Measurements from ENCODE around the gene RAD54L. TPM values are rescaled to one million over a fixed set of nuclear protein-coding genes. Genes with fewer than 3 reads are reported as not detected.
A peak's percentile ranks its signal among the peaks of the same experiment; 100 is the strongest.

The RAD54L gene
- total RNA-seq (ENCODE audit: low replicate concordance), result 22.2 and 38.2 TPM in 2 replicates

- peaks cover 28% of the 10 kb centered on the region for H3K79me2 ChIP-seq (ENCODE audit: low read depth)
These were observed at the start of gene RAD54L for GRCh38 chr1:46247436-46248121. Gene RAD54L, plus strand, starts transcription at chr1:46247763. Its CDS starts 643 bp downstream, at chr1:46248406.

GRCh38 chr1:46197964-46198811 is 49.4 kb upstream of the RAD54L start, which contains the start of gene POMGNT1:
Gene POMGNT1, minus strand, starts transcription at chr1:46198434. Its CDS starts 613 bp downstream, at chr1:46197821.
- H3K27ac ChIP-seq, result no peak within 1 kb of the TSS
- peak within 1 kb of the TSS; percentile 98 for H2AFZ ChIP-seq (replicated peaks)
- H3K9ac ChIP-seq, result peak within 1 kb of the TSS; percentile 72
- H3K4me2 ChIP-seq, result peak within 1 kb of the TSS; percentile 98
- no peaks in the 10 kb centered on the region for H3K9me3 ChIP-seq (ENCODE audit: low read depth)
- H3K27ac Mint-ChIP-seq, result peak within 1 kb of the TSS; percentile 72
- peak within 1 kb of the TSS; percentile 89 for H3K4me3 ChIP-seq
- H3K9me3 Mint-ChIP-seq, result no peaks in the 10 kb centered on the region
- H4K20me1 ChIP-seq (ENCODE audit: low read depth), result peaks cover 5% of the 10 kb centered on the region
- peak; percentile 89 for DNase-seq (ENCODE audit: low spot score)
- peaks cover 21% of the 10 kb centered on the region for H3K4me1 Mint-ChIP-seq
- H3K36me3 ChIP-seq, result no peaks in the 10 kb centered on the region
- H3K27me3 ChIP-seq, result peaks cover 4% of the 10 kb centered on the region
- peaks cover 4% of the 10 kb centered on the region for H3K36me3 Mint-ChIP-seq
- TF ChIP-seq EZH2 (IDR thresholded peaks at IDR 0.05) (no peak), EZH2phosphoT487 (IDR thresholded peaks at IDR 0.05) (no peak)
- TF ChIP-seq, protein P1, sequence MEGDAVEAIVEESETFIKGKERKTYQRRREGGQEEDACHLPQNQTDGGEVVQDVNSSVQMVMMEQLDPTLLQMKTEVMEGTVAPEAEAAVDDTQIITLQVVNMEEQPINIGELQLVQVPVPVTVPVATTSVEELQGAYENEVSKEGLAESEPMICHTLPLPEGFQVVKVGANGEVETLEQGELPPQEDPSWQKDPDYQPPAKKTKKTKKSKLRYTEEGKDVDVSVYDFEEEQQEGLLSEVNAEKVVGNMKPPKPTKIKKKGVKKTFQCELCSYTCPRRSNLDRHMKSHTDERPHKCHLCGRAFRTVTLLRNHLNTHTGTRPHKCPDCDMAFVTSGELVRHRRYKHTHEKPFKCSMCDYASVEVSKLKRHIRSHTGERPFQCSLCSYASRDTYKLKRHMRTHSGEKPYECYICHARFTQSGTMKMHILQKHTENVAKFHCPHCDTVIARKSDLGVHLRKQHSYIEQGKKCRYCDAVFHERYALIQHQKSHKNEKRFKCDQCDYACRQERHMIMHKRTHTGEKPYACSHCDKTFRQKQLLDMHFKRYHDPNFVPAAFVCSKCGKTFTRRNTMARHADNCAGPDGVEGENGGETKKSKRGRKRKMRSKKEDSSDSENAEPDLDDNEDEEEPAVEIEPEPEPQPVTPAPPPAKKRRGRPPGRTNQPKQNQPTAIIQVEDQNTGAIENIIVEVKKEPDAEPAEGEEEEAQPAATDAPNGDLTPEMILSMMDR (IDR thresholded peaks at IDR 0.05), result peak; percentile 24
- H3K4me1 ChIP-seq, result peaks cover 7% of the 10 kb centered on the region
- H3K27me3 Mint-ChIP-seq (ENCODE audit: insufficient read depth, low read depth), result peaks cover 3% of the 10 kb centered on the region
- H3K79me2 ChIP-seq (ENCODE audit: low read depth), result peaks cover 11% of the 10 kb centered on the region
- peaks cover 26% of the 10 kb centered on the region for H3F3A ChIP-seq (ENCODE audit: low read depth)
- H3K4me3 Mint-ChIP-seq, result peak within 1 kb of the TSS; percentile 88

More at GRCh38 chr1:46247436-46248121, at the start of gene RAD54L:
- H3K27me3 Mint-ChIP-seq (ENCODE audit: insufficient read depth, low read depth), result no peaks in the 10 kb centered on the region
- H3K36me3 Mint-ChIP-seq, result peaks cover 17% of the 10 kb centered on the region
- peaks cover 22% of the 10 kb centered on the region for H3K4me1 Mint-ChIP-seq
- no peak for TF ChIP-seq EZH2 (IDR thresholded peaks at IDR 0.05)
- TF ChIP-seq, protein P1 (IDR thresholded peaks at IDR 0.05), result no peak
- H3K36me3 ChIP-seq, result no peaks in the 10 kb centered on the region
- DNase-seq (ENCODE audit: low spot score), result peak; percentile 99
- H3K4me3 ChIP-seq, result peak within 1 kb of the TSS; percentile 98
- peaks cover 5% of the 10 kb centered on the region for H3K9me3 Mint-ChIP-seq
- H3F3A ChIP-seq (ENCODE audit: low read depth), result peaks cover 37% of the 10 kb centered on the region
- no peaks in the 10 kb centered on the region for H3K27me3 ChIP-seq
- peak within 1 kb of the TSS; percentile 88 for H3K27ac Mint-ChIP-seq
- H3K4me2 ChIP-seq, result peak within 1 kb of the TSS; percentile 100
- H3K4me3 Mint-ChIP-seq, result peak within 1 kb of the TSS; percentile 95
- H2AFZ ChIP-seq (replicated peaks), result peak within 1 kb of the TSS; percentile 92
- peak within 1 kb of the TSS; percentile 73 for H3K9ac ChIP-seq
- H3K4me1 ChIP-seq, result peaks cover 11% of the 10 kb centered on the region
- H4K20me1 ChIP-seq (ENCODE audit: low read depth), result peaks cover 15% of the 10 kb centered on the region
- H3K9me3 ChIP-seq (ENCODE audit: low read depth), result no peaks in the 10 kb centered on the region
- H3K27ac ChIP-seq, result peak within 1 kb of the TSS; percentile 65

DNA sequence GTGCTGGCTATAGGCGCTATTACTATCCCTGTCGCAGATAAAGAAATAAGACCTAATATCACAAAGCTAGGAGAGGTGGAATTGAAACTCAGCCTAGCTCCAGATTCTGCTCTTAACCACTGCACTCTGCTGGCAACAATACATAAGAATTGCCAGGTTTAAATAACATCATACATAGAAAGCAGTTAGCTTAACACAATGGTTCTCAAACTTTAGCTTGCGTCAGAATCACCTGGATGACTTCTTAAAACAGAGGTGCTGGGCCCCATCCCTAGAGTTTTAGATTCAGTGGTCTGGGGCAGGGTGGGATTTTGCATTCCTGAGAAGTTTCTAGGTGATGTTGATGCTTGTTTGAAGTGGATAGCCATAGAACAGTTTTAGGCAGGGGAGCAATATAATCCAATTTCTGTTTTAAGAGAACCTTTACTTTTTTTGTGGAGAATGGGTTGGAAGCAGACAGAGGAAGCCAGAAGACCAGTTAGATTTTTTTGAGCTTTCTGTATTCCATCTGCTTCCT is 48.3 kb upstream of the RAD54L start:
- H3F3A ChIP-seq (ENCODE audit: low read depth), result peaks cover 26% of the 10 kb centered on the region
- Mint-ChIP-seq H3K4me1 (peaks cover 28% of the 10 kb centered on the region), H3K27me3 (ENCODE audit: insufficient read depth, low read depth) (peaks cover 3% of the 10 kb centered on the region), H3K27ac (no peak overlapping the region), H3K36me3 (peaks cover 2% of the 10 kb centered on the region), H3K9me3 (no peaks in the 10 kb centered on the region), H3K4me3 (peak overlapping the region; percentile 83)
- H4K20me1 ChIP-seq (ENCODE audit: low read depth), result peaks cover 5% of the 10 kb centered on the region
- H3K4me2 ChIP-seq, result peak overlapping the region; percentile 98
- H3K79me2 ChIP-seq (ENCODE audit: low read depth), result peaks cover 11% of the 10 kb centered on the region
- no peaks in the 10 kb centered on the region for H3K36me3 ChIP-seq
- H3K27ac ChIP-seq, result no peak overlapping the region
- H3K4me1 ChIP-seq, result peaks cover 7% of the 10 kb centered on the region
- H3K9ac ChIP-seq, result no peak overlapping the region
- H2AFZ ChIP-seq (replicated peaks), result no peak overlapping the region
- H3K4me3 ChIP-seq, result peak overlapping the region; percentile 89
- H3K9me3 ChIP-seq (ENCODE audit: low read depth), result no peaks in the 10 kb centered on the region
- peaks cover 4% of the 10 kb centered on the region for H3K27me3 ChIP-seq
- DNase-seq (ENCODE audit: low spot score), result no peak
- TF ChIP-seq, protein P1 (IDR thresholded peaks at IDR 0.05), result no peak
- TF ChIP-seq EZH2 (IDR thresholded peaks at IDR 0.05) (no peak), EZH2phosphoT487 (IDR thresholded peaks at IDR 0.05) (no peak)

All from neural progenitor cell (in vitro differentiated cells).